Islet of Langerhans (tissue), 1 donor: ENCODE results near the gene TULP3.

ENCODE experiments used
- FAIRE-seq: peaks from one replicate; lab custom pipeline; 2011; peaks lifted over from hg19 to GRCh38; lab: Jason Lieb, UNC

The TULP3 gene

GRCh38 chr12:2877953-2878732 is 12.5 kb upstream of the TULP3 start:
- no peak for FAIRE-seq

- FAIRE-seq = no peak
Measured at GRCh38 chr12:2879853-2880252, 10.8 kb upstream of the TULP3 start.

GRCh38 chr12:2884810-2885209 is 5.9 kb upstream of the TULP3 start:
- no peak for FAIRE-seq

- no peak for FAIRE-seq
Measured at GRCh38 chr12:2886768-2887450, 3.8 kb upstream of the TULP3 start.

GRCh38 chr12:2890001-2890387 is 697 bp upstream of the TULP3 start:
- no peak for FAIRE-seq

- FAIRE-seq = no peak
Measured at GRCh38 chr12:2891240-2892053, 756 bp downstream of the TULP3 start.

GRCh38 chr12:2892246-2892645 is 1.6 kb downstream of the TULP3 start:
- FAIRE-seq = no peak

- FAIRE-seq = no peak
Measured at GRCh38 chr12:2893007-2893406, 2.3 kb downstream of the TULP3 start.

- FAIRE-seq = no peak
Measured at GRCh38 chr12:2895051-2895451, 4.4 kb downstream of the TULP3 start.

GRCh38 chr12:2895511-2895910 is 4.8 kb downstream of the TULP3 start:
- FAIRE-seq = no peak

- no peak for FAIRE-seq
Measured at GRCh38 chr12:2897418-2897817, 6.7 kb downstream of the TULP3 start.

GRCh38 chr12:2900642-2901041 is 10.0 kb downstream of the TULP3 start:
- FAIRE-seq = no peak

GRCh38 chr12:2902272-2902880 is 11.7 kb downstream of the TULP3 start:
- no peak for FAIRE-seq

- no peak for FAIRE-seq
Measured at GRCh38 chr12:2904260-2904659, 13.6 kb downstream of the TULP3 start.

GRCh38 chr12:2912216-2912575 is 21.5 kb downstream of the TULP3 start:
- no peak for FAIRE-seq

- no peak for FAIRE-seq
Measured at GRCh38 chr12:2919249-2919648, 28.6 kb downstream of the TULP3 start.

GRCh38 chr12:2922329-2922728 is 31.6 kb downstream of the TULP3 start:
- no peak for FAIRE-seq

GRCh38 chr12:2923057-2923456 is 32.4 kb downstream of the TULP3 start:
- no peak for FAIRE-seq

- no peak for FAIRE-seq
Measured at GRCh38 chr12:2924019-2924418, 33.3 kb downstream of the TULP3 start.

GRCh38 chr12:2925322-2925995 is 34.8 kb downstream of the TULP3 start:
- no peak for FAIRE-seq

GRCh38 chr12:2930865-2931264 is 40.2 kb downstream of the TULP3 start:
- no peak for FAIRE-seq

- FAIRE-seq = no peak
Measured at GRCh38 chr12:2933586-2933985, 42.9 kb downstream of the TULP3 start.
